Neural progenitor cell (in vitro differentiated cells): ENCODE measurements around the gene FGF2.
"Not testable (repeated sequence)": the region's sequence is repeated elsewhere in the genome, so short reads cannot be mapped to it uniquely, and the experiment has no call there.

Source experiments
- EZH2 ChIP-seq: fragments of 200-600 bp; sonication (generic); IDR thresholded peaks from 2 replicates; pipeline ENCODE4 v1.6.1; 2017; ENCODE audit warnings: antibody characterized with exemption, mild to moderate bottlenecking, moderate library complexity
- TF ChIP-seq, protein P1 (sequence below): fragments of 200-600 bp; sonication (generic); IDR thresholded peaks from 2 replicates; pipeline ENCODE4 v1.5.1; 2017; ENCODE audit warnings: antibody characterized with exemption, mild to moderate bottlenecking

DNA sequence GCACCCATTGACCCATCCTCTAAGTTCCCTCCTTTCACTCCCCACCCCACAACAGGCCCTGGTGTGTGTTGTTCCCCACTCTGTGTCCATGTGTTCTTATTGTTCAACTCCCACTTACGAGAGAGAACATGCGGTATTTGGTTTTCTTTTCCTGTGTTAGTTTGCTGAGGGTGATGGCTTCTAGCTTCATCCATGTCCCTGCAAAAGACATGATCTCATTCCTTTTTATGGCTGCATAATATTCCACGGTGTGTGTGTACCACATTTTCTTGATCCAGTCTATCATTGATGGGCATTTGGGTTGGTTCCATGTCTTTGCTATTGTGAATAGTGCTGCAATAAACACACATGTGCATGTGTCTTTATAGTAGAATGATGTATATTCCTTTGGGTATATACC lies 41.6 kb downstream of the FGF2 start:
- TF ChIP-seq, protein P1, sequence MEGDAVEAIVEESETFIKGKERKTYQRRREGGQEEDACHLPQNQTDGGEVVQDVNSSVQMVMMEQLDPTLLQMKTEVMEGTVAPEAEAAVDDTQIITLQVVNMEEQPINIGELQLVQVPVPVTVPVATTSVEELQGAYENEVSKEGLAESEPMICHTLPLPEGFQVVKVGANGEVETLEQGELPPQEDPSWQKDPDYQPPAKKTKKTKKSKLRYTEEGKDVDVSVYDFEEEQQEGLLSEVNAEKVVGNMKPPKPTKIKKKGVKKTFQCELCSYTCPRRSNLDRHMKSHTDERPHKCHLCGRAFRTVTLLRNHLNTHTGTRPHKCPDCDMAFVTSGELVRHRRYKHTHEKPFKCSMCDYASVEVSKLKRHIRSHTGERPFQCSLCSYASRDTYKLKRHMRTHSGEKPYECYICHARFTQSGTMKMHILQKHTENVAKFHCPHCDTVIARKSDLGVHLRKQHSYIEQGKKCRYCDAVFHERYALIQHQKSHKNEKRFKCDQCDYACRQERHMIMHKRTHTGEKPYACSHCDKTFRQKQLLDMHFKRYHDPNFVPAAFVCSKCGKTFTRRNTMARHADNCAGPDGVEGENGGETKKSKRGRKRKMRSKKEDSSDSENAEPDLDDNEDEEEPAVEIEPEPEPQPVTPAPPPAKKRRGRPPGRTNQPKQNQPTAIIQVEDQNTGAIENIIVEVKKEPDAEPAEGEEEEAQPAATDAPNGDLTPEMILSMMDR: not testable (repeated sequence)
- TF ChIP-seq EZH2: not testable (repeated sequence)
